Subcutaneous adipose tissue (tissue), 4 donors: ENCODE results near the gene GCFC2. TPM values are rescaled to one million over a fixed set of nuclear protein-coding genes. Genes with fewer than 3 reads are reported as not detected.

ENCODE experiments used
- total RNA-seq, 4 donors: library from RNA; depleted of rRNA; stranded (reverse); fragments of >200 nt; gene quantifications; one replicate each; pipeline ENCODE4 v1.1.0, GENCODE V29; 2016
- TF ChIP-seq, protein P1 (sequence below): fragments of 450-650 bp; IDR thresholded peaks from one replicate; pipeline ENCODE4 v1.5.1; 2016; ENCODE audit warnings: low read depth, mild to moderate bottlenecking, control low read depth, antibody characterized with exemption, moderate library complexity

GCFC2 gene
- total RNA-seq, 4 donors from 2014 or later = 25.2 to 39.9 (median 33.9) TPM

DNA sequence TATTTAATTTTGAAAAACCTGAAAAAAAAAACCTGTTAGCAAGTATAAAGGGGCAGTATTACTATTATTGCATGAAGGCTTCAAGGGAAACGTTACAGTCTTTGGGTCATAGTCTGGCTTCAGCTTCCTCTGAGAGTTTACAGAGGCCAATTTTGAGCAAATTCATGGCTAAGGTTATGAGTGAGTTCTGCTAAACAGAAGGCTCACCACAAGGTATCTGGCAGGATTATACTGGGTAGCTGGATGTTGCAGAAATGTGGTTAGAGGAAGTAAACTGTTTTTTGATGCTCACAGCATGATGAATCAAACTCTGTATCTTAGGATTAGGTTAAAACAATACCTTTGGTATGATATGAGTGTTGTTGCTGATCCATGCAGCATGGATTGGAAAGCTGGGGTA lies 54.9 kb downstream of the GCFC2 start:
- TF ChIP-seq, protein P1, sequence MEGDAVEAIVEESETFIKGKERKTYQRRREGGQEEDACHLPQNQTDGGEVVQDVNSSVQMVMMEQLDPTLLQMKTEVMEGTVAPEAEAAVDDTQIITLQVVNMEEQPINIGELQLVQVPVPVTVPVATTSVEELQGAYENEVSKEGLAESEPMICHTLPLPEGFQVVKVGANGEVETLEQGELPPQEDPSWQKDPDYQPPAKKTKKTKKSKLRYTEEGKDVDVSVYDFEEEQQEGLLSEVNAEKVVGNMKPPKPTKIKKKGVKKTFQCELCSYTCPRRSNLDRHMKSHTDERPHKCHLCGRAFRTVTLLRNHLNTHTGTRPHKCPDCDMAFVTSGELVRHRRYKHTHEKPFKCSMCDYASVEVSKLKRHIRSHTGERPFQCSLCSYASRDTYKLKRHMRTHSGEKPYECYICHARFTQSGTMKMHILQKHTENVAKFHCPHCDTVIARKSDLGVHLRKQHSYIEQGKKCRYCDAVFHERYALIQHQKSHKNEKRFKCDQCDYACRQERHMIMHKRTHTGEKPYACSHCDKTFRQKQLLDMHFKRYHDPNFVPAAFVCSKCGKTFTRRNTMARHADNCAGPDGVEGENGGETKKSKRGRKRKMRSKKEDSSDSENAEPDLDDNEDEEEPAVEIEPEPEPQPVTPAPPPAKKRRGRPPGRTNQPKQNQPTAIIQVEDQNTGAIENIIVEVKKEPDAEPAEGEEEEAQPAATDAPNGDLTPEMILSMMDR = no peak

DNA sequence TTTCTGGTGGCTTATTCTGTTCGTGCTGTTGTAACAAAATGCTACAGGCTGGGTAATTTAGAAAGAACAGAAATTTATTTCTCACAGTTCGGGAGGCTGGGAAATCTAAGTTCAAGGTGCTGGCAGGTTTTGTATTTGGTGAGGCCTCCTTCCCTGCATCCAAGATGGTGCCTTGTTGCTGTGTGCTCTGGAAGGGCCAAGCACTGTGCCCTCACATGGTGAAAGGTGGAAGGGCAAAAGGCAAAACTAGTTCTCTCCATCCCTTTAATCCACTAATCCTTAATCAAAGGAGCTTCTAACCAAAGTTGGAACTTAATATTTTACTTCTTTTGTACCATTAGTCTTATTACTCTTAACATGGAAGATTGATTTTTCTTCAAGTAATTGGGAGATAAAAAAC lies 56.7 kb downstream of the GCFC2 start:
- TF ChIP-seq, protein P1 = no peak

GRCh38 chr2:75647771-75648170 lies 62.9 kb downstream of the GCFC2 start:
- TF ChIP-seq, protein P1 = no peak

DNA sequence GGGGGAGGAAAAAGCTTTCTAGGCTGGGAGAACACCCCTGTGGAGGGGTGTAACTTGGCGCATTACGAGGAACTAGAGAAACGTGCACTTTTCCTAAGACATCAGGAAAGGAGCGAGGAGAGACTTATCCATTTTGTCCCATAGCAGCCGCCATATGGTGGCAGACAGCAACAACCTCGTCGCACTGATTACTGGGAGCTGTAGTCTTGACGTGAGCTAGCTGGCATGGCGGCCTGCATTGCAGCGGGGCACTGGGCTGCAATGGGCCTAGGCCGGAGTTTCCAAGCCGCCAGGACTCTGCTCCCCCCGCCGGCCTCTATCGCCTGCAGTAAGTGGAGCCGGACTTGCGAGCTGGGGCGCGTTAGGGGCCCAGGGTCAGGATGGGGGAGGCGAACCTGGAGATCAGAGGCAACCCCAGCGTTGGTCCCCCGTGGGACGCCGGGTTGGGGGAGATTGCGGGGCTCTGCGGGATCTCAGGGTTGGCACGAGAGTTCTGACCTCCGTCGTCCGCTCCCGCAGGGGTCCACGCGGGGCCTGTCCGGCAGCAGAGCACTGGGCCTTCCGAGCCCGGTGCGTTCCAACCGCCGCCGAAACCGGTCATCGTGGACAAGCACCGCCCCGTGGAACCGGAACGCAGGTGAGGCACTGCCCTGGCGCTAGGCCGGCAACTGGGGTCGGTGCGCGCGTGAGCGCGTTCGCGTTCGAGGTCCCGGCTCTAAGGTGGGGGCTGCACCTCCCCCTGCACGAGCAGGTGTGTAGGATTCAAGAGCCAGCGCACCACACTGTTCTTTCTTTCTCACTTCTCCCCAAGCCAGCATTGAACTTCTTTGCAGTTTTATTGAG lies 63.9 kb downstream of the GCFC2 start, which contains the start of gene MRPL19:
Gene MRPL19 (plus strand): TSS at position 201 of the 843 bp plus-strand sequence. CDS start 25 bp downstream, at position 226.
- TF ChIP-seq, protein P1 = no peak

GRCh38 chr2:75646090-75646582 lies 64.6 kb downstream of the GCFC2 start:
- TF ChIP-seq, protein P1 = no peak

GRCh38 chr2:75645643-75646042 lies 65.1 kb downstream of the GCFC2 start:
- TF ChIP-seq, protein P1 = no peak

DNA sequence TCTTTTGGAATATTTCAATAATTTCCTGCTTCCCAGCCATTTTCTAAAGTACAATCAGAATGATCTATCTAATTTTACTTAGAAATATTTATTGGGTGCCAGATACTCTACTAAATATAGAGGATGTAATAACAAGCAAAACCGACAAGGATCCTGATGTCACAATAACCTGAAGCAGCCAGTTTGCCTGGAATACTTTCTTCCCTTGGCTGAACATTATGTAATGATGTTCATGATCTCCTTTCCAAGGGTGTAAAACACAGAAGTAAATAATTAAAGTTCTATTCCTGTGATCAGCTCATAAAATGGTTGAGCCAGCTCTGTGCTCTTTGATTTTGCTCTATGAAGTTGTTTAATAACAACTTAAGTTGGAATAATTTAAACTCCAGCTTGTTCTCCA lies 66.7 kb downstream of the GCFC2 start:
- TF ChIP-seq, protein P1 = no peak
